Posterior vena cava (tissue), 2 donors: ENCODE data around the gene NEK11. TPM values are rescaled to one million over a fixed set of nuclear protein-coding genes. Genes with fewer than 3 reads are reported as not detected.

Experiments
- DNase-seq: peaks from one replicate; pipeline ENCODE4 v3.0.0-alpha.2; 2020; ENCODE audit warnings: low spot score
- intact Hi-C, 2 donors: fragments of 100-400 bp; cut with DNase I; formaldehyde crosslinking; loops; one replicate each; pipeline versions ENCODE4 v1.14.1 to v1.14.2; 2022 to 2023
- total RNA-seq, 2 donors: library from RNA; stranded (reverse); fragmentation: NEBNext Ultra II Directional; extraction: Animal tissue kit (Norgen Biotek cat#: 25700); gene quantifications; one replicate each; pipeline ENCODE4 v1.2.1, GENCODE V29; 2021
- donor health status: DM: yes; HTN: yes; CAD: no.
- donor health status: DM: yes; HTN: yes; CAD: no.

NEK11 gene
- total RNA-seq, 2 donors from 2014 or later: 5.7 to 8.2 TPM

DNA sequence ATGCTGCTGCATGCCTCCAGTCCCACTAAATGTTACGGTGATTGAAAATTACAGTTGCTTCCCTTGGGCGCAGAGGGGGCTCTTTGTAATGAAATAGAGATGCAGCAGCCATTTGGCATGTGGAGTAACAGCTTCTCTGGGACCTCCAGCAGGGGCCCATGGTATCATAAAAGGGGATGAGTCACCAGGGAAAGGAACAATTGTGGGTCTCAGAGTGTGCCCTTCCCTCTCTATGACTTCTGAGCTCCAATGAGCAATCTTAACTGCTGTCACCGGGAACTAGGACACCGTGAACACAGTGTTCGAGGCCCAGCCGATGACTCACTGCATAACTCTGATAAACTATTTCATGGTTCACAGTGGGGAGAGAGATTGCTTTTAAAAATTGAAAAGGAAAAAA is 190.1 kb downstream of the NEK11 start:
- no peak for DNase-seq
- intact Hi-C loops: no loop called here

- no peak for DNase-seq
- intact Hi-C loops: no loop called here
These were observed 190.6 kb downstream of the NEK11 start for GRCh38 chr3:131217296-131217741.

GRCh38 chr3:131218196-131218595 is 191.5 kb downstream of the NEK11 start:
- intact Hi-C loops: no loop called here
- no peak for DNase-seq

- intact Hi-C loops: no loop called here
- DNase-seq: no peak
These were observed 195.1 kb downstream of the NEK11 start for GRCh38 chr3:131221731-131222130.

- no peak for DNase-seq
- intact Hi-C loops: no loop called here
These were observed 195.9 kb downstream of the NEK11 start for GRCh38 chr3:131222599-131222998.

DNA sequence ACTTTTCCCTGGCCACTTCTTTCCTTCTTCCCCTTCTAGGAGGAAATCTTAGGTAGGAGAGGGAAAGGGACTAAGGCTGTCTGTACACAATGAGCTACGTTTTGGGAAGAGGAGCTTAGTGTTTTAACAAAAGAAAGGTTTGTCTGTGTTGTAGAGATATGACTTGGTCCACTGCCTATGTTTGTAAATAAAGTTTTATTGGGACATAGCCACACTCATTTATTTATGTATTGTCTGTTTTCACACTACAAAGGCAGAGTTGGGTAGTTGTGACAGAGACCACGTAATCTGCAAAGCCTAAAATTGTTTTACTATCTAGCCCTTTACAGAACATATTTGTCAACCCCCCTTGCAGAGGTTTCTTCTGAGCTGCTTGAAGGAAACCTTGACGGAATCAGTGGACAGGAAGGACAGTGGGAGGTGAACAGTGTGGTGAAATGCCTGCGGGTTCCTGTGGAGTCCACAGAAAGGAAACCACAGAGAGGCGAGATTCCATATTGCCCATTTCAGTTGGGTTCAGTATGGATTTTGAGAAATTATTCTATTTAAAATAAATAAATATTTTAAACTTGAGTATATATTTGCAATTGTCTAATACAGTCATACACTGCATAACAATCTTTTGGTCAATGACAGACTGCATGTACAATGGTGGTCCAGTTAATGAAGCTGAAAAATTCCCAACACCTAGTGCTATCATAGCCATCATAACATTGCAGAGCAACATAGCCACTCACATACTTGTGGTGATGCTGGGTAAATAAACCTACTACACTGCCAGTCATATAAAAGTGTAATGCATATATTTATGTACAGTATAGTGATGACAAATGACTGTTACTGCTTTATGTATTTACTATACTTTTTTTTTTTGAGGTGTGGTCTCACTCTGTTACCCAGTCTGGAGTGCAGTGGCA is 197.0 kb downstream of the NEK11 start:
- DNase-seq: no peak
- intact Hi-C loops: no loop called here

DNA sequence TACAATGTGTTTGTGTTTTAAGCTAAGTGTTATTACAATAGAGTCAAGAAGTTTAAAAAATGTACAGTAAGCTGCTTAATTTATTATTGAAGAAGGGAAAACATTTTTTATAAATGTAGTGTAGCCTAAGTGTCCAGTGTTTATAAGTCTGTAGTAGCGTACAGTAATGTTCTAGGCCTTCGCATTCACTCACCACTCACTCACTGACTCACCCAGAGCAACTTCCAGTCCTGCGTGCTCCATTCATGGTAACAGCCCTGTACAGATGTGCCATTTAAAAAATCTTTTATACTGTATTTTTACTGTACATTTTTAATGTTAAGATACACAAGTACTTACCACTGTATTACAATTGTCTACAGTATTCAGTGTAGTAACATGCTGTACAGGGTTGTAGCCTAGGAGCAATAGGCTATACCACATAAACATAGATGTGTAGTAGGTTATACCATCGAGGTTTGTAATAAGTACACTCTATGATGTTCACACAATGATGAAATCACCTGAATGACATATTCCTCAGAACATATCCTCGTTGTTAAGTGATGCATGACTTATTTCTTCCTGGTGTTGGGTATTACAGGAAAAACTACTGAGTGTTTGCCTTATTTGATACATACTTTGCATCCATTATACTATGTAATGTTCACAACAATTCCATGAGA is 198.3 kb downstream of the NEK11 start:
- no peak for DNase-seq
- intact Hi-C loops: no loop called here

DNA sequence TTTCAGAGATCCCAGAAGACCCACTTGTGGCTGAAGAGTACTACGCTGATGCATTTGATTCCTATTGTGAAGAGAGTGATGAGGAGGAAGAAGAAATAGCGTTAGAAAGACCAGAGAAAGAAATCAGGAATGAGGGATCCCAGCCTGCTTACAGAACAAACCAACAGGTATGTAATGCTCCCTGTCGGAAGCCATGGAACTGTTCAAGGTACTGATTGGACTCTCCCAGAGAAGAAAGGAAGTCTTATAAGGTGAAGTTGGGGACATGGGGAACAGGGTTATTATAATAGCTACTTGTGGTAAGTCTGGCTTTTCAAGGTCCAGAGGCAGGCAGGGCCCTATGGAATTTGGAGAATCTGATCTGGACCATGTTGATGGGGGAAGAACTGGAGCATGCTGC is 201.8 kb downstream of the NEK11 start:
- DNase-seq: no peak
- intact Hi-C loops: no loop called here

DNA sequence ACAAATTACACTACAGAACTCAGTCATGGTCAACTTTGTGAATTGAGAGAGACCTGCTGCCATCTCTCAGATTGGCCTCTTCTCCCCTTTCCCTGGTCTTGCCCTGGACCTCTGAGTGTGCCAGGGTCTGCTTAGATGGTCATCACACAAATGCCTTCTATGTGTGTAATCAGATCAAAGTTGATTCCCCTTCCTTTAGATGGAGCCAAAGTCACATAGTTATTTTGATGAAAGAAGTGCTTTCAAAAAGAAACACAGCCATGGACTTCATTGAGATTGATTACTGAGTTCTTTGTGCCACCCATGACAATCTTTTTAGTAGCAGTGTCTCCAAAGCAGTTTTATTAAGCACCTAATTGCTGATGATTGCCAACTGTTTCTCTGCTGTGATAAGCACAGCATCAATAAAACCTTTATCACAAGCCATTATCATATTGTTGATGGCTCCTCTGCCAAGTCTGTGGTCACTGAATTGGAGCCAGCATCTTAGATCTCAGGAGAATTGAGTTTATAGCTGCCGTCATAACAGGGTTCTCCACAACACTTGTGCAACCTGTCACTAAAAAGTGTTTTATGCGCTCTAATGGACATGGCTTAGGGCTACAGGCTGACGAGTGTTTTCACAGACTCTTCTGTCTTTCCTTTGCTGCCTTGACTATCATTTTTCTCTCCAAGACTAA is 205.2 kb downstream of the NEK11 start:
- DNase-seq: no peak
- intact Hi-C loops: no loop called here

DNA sequence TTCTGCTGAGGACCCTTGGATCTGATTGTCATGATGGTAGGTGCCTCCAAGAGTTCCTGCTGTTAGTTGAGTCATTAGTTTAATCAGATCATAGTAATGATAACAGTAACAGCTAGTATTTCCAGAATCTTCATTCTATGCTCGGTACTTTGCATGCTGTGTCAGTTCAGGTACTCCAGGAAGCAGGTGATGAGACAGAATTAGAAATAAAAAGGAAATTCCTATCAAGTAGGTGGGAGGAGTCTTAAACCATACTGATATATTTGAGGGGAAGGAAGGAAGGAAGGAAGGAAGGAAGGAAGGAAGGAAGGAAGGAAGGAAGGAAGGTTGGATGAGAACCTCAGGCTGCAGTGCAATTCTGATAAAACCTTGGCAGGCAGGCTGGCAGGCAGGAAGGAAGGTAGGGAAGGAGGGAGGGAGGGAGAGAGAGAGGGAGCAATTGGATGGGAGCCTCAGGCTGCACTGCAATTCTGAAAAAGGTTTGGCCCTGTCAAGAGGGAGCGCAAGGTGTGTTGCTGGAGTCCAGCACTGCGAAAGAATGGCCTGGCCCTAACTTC is 206.1 kb downstream of the NEK11 start:
- DNase-seq: no peak
- intact Hi-C loops: no loop called here

- intact Hi-C loops: no loop called here
- DNase-seq: no peak
These were observed 207.4 kb downstream of the NEK11 start for GRCh38 chr3:131233900-131234668.

DNA sequence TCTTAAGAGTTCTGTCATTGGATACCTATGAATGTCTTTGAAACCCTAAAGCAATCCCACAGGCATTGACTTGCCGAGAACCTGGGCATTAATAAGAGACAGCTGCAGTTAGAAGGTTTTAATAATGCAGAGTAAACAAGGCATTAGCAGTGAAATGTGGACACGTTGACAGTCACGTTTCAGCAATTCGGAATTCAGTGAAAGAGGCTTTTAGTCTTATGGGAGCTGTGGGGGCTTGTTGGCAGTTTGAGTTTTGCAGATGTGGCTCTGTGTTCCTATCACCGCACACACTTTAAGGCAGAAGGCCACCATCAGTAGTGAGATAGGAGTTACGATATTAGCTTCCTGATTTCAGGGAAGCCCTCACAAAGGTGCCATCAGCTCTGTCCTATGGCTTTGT is 209.7 kb downstream of the NEK11 start:
- no peak for DNase-seq
- intact Hi-C loops: no loop called here

- DNase-seq: no peak
- intact Hi-C loops: no loop called here
These were observed 211.8 kb downstream of the NEK11 start for GRCh38 chr3:131238496-131238895.

DNA sequence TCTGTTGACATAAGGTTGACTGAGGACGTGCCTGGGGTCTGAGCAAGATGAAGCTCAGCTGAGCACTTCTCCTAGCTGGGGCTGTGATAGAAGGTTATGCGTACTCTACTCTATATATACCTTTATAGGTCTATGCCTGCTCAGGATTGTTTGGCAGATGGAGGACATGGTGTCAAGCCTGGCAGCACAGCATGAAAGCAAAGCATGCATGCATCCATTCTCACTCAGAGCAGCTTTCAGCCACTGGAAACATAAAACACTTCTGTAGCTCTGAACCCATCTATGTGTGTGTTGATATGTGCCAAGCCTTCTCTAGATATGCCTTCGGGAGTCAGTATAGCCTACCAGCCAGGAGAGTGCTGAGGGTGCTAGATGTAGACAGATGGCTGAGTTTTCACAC is 212.6 kb downstream of the NEK11 start:
- intact Hi-C loops: no loop called here
- DNase-seq: no peak

DNA sequence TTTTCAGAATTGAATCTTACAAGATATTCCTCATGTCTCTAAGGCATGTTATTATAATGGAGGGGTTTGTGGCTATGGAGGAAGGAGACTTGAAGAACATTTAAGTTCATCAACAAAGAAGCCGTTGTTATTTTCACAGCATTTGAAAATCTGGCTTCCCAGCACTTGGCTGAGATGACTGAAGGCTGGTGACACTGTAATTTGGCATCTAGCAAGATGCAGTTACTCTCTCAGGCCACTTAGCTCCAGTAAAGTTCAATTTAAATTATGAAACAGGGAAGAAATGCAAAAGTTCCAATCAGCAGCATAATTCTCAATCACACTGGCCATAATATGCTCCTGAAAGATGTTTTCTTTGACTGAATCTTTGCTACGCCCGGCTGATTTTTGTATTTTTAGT is 215.5 kb downstream of the NEK11 start:
- intact Hi-C loops: no loop called here
- no peak for DNase-seq

GRCh38 chr3:131250466-131250865 is 223.8 kb downstream of the NEK11 start:
- intact Hi-C loops: no loop called here
- DNase-seq: no peak

- intact Hi-C loops: no loop called here
- DNase-seq: no peak
These were observed 233.8 kb downstream of the NEK11 start for GRCh38 chr3:131260525-131260924.

- no peak for DNase-seq
- intact Hi-C loops: no loop called here
These were observed 234.4 kb downstream of the NEK11 start for GRCh38 chr3:131261104-131261503.

GRCh38 chr3:131275556-131275955 is 248.9 kb downstream of the NEK11 start:
- no peak for DNase-seq
- intact Hi-C loops: no loop called here
